GM15510 (cell line): ENCODE results near the gene CRYGN.

Source experiments
- POLR2A ChIP-seq: IDR thresholded peaks from 3 replicates; pipeline ENCODE4 v1.6.1; 2011; ENCODE audit warnings: borderline replicate concordance; ENCODE audit not compliant: insufficient read length; ENCODE audit errors: extremely low read depth

Gene CRYGN

GRCh38 chr7:151399906-151400305 is 40.0 kb downstream of the CRYGN start:
- no peak for TF ChIP-seq POLR2A

- TF ChIP-seq POLR2A = no peak
Observed at GRCh38 chr7:151399305-151399601, 40.7 kb downstream of the CRYGN start.

GRCh38 chr7:151398446-151399304 is 41.3 kb downstream of the CRYGN start:
- TF ChIP-seq POLR2A = no peak

GRCh38 chr7:151397026-151397425 is 42.9 kb downstream of the CRYGN start:
- no peak for TF ChIP-seq POLR2A

GRCh38 chr7:151396328-151396970 is 43.5 kb downstream of the CRYGN start:
- no peak for TF ChIP-seq POLR2A

- no peak for TF ChIP-seq POLR2A
Observed at GRCh38 chr7:151395036-151395367, 44.9 kb downstream of the CRYGN start.

- no peak for TF ChIP-seq POLR2A
Observed at GRCh38 chr7:151394076-151395035, 45.6 kb downstream of the CRYGN start.

- no peak for TF ChIP-seq POLR2A
Observed at GRCh38 chr7:151393031-151393977, 46.6 kb downstream of the CRYGN start.

GRCh38 chr7:151392426-151392825 is 47.5 kb downstream of the CRYGN start:
- no peak for TF ChIP-seq POLR2A

- TF ChIP-seq POLR2A = no peak
Observed at GRCh38 chr7:151392002-151392401, 47.9 kb downstream of the CRYGN start.

GRCh38 chr7:151391358-151391730 is 48.6 kb downstream of the CRYGN start:
- no peak for TF ChIP-seq POLR2A

- no peak for TF ChIP-seq POLR2A
Observed at GRCh38 chr7:151390598-151391357, 49.2 kb downstream of the CRYGN start.

GRCh38 chr7:151389768-151390597 is 50.0 kb downstream of the CRYGN start:
- no peak for TF ChIP-seq POLR2A
